Mononuclear cell (primary cell): ENCODE data around the gene MINDY3. TPM values are rescaled to one million over a fixed set of nuclear protein-coding genes. Genes with fewer than 3 reads are reported as not detected.
"Not testable (repeated sequence)": the region's sequence is repeated elsewhere in the genome, so short reads cannot be mapped to it uniquely, and the experiment has no call there.

Source experiments
- H3K27me3 ChIP-seq: 2 replicates; pipeline ENCODE4 v1.6.0; 2011; ENCODE audit warnings: low read length, control low read depth; ENCODE audit not compliant: insufficient read depth
- H3K4me1 ChIP-seq: 2 replicates; pipeline ENCODE4 v1.5.1; 2011; ENCODE audit warnings: mild to moderate bottlenecking, low read length, control low read depth; ENCODE audit not compliant: insufficient read depth
- H3K4me3 ChIP-seq: 2 replicates; pipeline ENCODE4 v1.5.1; 2011; ENCODE audit warnings: mild to moderate bottlenecking, low read length, moderate library complexity
- H3K9me3 ChIP-seq: 2 replicates; pipeline ENCODE4 v1.5.1; 2011; ENCODE audit warnings: low read depth, mild to moderate bottlenecking, control low read depth, low read length
- total RNA-seq: library from RNA; depleted of rRNA; stranded (reverse); fragments of >200 nt; gene quantifications from one replicate; pipeline ENCODE4 v1.2.3, GENCODE V29; 2012

The MINDY3 gene
- total RNA-seq, 1 donor, result 61.1 TPM

DNA sequence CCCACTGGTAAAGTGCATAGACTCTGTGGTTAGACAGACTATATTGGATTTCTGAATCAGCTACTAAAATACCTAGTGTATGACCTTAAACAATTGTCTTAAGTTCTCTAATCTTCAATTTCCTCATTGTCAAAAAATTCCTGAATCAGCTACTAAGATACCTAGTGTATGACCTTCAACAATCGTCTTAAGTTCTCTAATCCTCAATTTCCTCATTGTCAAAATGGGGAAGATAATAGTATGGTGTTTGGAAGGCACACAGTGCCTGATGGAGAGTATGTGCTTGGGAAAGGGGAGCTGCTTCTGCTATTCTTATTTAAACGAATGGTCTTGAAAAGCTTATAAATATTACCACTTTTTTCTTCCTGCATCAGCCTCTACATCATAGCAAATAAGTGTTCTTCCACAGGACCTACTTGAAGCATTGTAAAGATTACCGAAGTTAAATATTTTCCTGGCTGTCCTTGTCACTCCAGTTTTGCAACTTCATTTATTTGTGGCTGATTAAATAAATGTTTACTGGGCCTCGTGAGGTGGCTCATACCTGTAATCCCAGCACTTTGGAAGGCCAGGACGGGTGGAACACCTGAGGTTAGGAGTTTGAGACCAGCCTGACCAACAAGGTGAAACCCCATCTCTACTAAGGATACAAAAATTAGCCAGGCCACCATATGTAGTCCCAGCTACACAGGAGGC is 76.2 kb downstream of the MINDY3 start:
- no peaks in the 10 kb centered on the region for H3K27me3 ChIP-seq
- H3K9me3 ChIP-seq, result no peaks in the 10 kb centered on the region
- H3K4me3 ChIP-seq, result no peak overlapping the region
- H3K4me1 ChIP-seq, result no peaks in the 10 kb centered on the region

DNA sequence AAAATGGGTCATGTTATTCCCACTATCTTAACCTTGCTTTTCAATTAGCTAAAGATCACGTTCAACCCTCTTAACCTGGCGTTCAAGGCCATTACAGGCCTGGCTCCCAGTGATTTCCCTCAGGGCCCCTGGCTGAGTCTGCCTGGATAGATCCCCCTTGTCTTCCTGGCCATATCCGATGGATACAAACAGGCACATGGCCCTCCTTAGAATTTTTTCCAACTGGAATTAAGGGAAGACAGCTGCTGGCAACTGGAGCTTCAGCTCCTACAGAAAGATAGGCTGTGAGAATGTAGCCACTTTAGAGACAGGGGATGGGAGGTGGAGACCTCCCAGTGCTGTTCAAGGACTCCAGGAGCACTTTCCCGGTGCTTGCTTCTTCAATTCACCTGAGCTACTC is 77.5 kb downstream of the MINDY3 start:
- Histone ChIP-seq H3K4me1 (no peaks in the 10 kb centered on the region), H3K9me3 (peaks cover 3% of the 10 kb centered on the region), H3K27me3 (no peaks in the 10 kb centered on the region), H3K4me3 (no peak overlapping the region)

DNA sequence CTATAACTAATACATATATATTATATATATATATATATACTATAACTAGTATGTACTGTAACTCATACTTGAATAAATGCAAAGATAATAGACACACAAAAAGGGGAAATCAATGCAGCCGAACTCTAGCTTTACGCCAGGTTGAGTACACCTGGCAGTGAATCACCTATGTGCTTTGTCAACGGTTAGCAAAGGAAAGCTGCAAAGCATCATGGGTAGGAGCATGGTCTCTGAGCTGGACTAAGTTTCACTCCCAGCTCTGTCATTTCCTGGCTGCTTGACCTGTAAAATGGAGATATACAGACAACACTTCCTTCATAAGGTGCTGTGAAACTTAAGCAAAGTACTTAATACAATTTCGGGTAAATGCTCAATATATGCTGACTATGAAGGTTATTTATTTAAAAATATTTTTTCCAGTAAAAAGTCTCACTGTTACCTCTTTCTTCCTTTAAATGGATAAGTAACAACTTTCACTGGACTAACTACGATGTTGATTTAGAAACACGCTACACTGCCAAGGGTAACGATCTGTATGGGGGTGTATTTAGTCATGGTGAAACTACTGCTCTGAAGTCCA is 78.8 kb downstream of the MINDY3 start:
- Histone ChIP-seq H3K9me3 (peaks cover 10% of the 10 kb centered on the region), H3K27me3 (no peaks in the 10 kb centered on the region), H3K4me3 (no peak overlapping the region)

DNA sequence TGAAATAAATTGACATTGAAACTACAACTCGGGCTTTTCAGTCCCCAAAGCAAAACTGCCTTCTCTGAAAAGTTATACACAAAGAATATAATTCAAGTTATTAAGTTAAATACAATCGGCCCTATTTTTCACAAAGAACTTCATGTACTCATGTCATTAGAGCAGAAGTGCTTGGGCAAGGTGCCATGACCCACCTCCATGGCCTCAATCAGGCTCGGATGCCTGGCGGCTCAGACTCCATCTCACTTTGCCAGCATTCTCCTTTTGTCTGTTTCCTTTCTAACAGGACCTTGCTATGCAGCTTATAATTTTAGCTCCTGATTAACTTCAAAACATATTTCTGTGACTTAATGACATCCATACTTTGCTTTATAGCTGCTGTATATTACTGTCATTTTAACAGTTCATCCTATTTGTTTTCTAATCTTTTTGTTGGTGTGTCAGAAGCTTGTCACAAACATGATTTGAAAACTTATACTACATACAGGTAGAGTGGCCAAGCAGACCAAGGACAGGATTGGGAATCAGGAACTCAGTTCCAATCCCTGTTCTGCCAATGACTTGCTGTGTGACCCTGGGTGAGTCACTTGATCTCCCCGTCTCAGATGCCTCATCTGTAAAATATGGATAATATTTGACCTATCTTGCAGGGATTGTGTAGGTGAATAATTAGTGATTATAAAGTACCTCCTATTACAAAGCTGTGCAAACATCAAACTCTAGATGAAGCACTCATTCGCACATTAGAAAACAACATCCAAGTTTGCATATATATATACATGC is 79.8 kb downstream of the MINDY3 start:
- H3K4me1 ChIP-seq, result no peaks in the 10 kb centered on the region
- no peaks in the 10 kb centered on the region for H3K27me3 ChIP-seq
- peaks cover 10% of the 10 kb centered on the region for H3K9me3 ChIP-seq

More for the DNA sequence above, 78.8 kb downstream of the MINDY3 start:
- no peaks in the 10 kb centered on the region for H3K4me1 ChIP-seq

DNA sequence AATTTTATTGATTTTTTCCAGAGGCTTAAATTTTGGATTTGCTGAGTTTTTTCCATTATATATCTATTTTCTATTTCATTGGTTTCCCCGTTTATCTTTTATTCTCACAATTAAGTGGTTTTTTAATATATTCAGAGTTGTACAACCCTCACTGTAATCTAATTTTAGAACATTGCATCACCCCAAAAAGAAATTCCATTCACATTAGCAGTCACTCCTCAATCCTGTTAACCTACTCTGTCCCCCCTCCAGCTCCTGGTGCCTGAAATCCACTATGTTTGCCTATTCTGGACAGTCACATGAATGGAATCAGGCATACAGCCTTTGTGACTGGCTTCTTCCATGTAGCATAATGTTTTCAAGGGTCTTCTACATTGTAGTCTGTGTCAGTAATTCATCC is 84.8 kb downstream of the MINDY3 start:
- Histone ChIP-seq H3K4me1 (no peaks in the 10 kb centered on the region), H3K4me3 (no peak overlapping the region), H3K27me3 (no peaks in the 10 kb centered on the region), H3K9me3 (peaks cover 10% of the 10 kb centered on the region)

More for the DNA sequence above, 79.8 kb downstream of the MINDY3 start:
- H3K4me3 ChIP-seq, result no peak overlapping the region

DNA sequence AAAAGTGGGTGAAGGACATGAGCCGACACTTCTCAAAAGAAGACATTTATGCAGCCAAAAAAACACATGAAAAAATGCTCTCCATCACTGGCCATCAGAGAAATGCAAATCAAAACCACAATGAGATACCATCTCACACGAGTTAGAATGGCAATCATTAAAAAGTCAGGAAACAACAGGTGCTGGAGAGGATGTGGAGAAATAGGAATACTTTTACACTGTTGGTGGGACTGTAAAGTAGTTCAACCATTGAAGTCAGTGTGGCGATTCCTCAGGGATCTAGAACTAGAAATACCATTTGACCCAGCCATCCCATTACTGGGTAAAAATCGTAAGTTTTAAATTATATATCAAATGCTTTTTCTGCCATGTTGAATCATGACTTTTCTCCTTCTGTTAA is 85.8 kb downstream of the MINDY3 start:
- not testable (repeated sequence) for H3K27me3 ChIP-seq, H3K4me3 ChIP-seq, H3K4me1 ChIP-seq, H3K9me3 ChIP-seq

DNA sequence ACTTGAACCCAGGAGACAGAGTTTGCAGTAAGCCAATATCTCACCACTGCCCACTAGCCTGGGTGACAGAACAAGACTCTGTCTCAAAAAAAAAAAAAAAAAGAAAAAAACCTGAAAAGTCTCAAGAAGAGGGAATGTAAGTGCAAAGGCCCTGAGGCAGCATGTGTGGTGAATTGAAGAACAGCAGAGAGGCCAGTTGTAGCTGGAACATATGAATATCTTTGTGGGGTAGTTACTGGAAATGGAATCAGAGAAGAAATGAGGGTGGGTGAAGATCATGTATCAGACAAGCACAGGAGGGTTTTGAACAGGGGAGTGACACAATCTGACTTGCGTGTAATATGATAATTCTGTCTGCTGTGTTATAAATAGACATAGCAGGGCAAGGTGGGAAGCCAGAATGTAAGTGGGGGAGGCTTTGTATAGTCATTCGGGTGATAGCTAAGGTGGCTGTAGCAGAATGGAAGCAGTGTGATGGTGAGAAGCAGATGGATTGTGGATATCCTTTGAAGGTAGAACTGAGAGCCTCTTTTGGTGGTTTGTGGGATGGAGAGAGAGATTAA is 95.3 kb downstream of the MINDY3 start:
- Histone ChIP-seq H3K4me3 (no peak overlapping the region), H3K27me3 (no peaks in the 10 kb centered on the region), H3K9me3 (no peaks in the 10 kb centered on the region), H3K4me1 (no peaks in the 10 kb centered on the region)

DNA sequence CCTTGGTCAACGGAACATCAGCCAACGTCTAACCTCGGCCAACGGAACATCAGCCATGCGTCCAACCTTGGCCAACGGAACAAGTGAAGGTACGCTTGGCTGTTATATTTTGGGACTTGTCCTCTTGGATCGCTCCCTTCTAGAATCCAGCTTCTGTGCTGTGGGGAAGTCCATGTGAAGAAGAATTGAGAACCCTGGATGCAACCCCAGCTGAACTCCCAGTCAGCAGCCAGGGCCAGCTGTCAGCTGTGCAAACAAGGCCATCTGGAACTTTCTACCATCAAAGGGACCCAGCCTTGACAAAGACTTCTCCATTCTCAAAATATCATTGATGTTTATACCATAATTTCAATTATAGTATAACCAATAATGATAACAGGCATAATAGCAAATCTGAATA is 97.3 kb downstream of the MINDY3 start:
- Histone ChIP-seq H3K4me1 (no peaks in the 10 kb centered on the region), H3K9me3 (no peaks in the 10 kb centered on the region), H3K4me3 (no peak overlapping the region), H3K27me3 (no peaks in the 10 kb centered on the region)

DNA sequence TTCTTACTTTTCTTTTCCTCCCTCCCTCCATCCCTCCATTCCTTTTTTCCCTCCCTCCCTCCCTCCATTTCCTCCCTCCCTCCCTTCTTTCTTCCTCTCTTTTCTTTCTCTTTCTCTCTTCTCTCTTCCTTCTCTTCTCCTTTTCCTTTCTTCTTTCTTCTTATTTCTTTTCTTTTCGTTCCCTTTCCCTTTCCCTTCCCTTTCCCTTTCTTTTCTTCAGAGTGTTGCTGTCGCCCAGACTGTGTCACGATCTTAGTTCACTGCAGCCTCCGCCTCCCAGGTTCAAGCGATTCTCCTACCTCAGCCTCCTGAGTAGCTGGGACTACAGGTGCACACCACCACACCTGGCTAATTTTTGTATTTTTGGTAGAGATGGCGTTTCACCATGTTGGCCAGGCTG is 98.1 kb downstream of the MINDY3 start:
- not testable (repeated sequence) for H3K27me3 ChIP-seq, H3K4me1 ChIP-seq, H3K4me3 ChIP-seq, H3K9me3 ChIP-seq

DNA sequence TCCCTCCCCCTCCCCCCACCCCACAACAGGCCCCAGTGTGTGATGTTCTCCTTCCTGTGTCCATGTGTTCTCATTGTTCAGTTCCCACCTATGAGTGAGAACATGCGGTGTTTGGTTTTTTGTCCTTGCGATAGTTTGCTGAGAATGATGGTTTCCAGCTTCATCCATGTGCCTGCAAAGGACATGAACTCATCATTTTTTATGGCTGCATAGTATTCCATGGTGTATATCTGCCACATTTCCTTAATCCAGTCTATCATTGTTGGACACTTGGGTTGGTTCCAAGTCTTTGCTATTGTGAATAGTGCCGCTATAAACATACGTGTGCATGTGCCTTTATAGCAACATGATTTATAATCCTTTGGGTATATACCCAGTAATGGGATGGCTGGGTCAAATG is 99.1 kb downstream of the MINDY3 start:
- not testable (repeated sequence) for H3K4me3 ChIP-seq, H3K9me3 ChIP-seq, H3K4me1 ChIP-seq, H3K27me3 ChIP-seq

DNA sequence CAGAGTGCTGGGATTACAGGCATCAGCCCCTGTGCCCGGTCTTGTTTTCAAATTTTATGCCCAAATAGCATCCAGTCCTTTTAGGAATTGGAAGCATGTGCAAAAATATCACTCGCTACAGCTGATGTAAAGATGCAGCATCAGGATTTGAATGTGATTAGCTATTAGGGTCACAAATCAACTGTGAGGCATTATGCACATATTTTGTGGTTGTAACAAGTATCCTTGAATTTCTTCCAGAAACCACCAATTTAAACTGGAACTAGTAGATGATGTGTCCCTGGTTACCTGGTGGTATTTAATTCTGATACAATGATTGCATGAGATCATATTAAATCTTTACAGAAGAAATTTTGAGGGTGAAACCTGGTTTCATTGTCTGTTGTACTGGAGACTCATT is 99.6 kb downstream of the MINDY3 start:
- Histone ChIP-seq H3K4me3 (no peak overlapping the region), H3K27me3 (no peaks in the 10 kb centered on the region), H3K9me3 (no peaks in the 10 kb centered on the region), H3K4me1 (no peaks in the 10 kb centered on the region)

DNA sequence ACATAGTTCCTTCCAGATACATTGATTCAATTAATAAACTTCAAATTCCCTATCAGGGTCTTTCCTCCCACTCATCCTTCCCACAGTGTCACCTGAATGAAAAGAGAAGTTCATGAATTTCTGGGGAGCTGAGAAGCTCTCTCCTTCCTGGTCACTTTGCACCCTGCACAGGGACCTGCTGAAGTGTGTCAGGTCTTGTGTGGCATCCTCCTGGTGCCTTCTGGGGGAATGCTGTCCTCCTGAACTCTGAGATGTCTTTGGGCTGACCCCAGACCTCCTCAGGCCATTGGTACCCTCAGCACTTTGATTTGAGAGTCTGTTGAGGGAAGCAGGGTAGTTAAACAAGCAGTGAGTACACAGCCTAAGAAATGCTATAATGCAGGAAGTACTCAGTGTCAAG is 101.0 kb downstream of the MINDY3 start:
- H3K9me3 ChIP-seq, result no peaks in the 10 kb centered on the region
- H3K27me3 ChIP-seq, result no peaks in the 10 kb centered on the region
- no peaks in the 10 kb centered on the region for H3K4me1 ChIP-seq
- no peak overlapping the region for H3K4me3 ChIP-seq

DNA sequence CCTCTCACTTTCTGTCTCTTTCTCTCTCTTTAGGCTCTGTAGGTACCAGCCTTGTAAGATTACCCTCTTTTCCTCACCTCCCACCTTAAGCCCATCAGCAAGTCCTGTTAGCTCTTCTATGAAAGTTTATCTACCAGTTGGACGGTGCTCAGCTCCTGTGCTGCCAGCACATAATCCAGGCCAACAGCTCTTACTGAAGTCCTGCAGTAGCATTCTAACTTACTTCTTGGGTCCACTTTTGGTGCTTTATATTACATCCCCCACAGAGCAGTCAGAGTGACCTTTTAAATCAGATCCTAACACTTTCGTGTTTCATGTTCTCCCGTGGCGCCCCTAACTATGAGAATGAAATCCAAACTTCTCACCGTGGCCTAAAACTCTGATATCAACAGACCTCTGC is 101.7 kb downstream of the MINDY3 start:
- H3K4me1 ChIP-seq, result no peaks in the 10 kb centered on the region
- no peaks in the 10 kb centered on the region for H3K27me3 ChIP-seq
- no peak overlapping the region for H3K4me3 ChIP-seq
- H3K9me3 ChIP-seq, result no peaks in the 10 kb centered on the region

DNA sequence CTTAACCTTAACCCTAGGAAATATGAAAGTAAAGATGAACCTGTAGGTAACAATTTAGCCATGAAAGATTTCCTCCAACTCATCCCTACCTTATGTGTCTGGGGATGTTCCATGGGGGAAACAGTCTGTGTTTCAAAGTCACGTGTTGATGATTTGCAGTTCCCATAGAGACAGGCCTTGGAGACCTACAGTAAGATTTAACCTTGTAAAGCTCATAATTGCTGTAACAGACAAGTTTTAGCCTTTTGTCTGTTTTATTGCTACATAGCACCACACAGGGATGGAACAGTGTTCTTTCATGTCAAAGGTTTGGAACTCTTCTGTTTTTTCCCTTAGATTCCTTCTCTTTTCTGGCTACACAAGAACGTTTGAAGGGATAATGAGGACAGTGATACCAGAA is 105.4 kb downstream of the MINDY3 start:
- H3K27me3 ChIP-seq, result no peaks in the 10 kb centered on the region
- no peaks in the 10 kb centered on the region for H3K9me3 ChIP-seq
- H3K4me1 ChIP-seq, result no peaks in the 10 kb centered on the region
- H3K4me3 ChIP-seq, result no peak overlapping the region

DNA sequence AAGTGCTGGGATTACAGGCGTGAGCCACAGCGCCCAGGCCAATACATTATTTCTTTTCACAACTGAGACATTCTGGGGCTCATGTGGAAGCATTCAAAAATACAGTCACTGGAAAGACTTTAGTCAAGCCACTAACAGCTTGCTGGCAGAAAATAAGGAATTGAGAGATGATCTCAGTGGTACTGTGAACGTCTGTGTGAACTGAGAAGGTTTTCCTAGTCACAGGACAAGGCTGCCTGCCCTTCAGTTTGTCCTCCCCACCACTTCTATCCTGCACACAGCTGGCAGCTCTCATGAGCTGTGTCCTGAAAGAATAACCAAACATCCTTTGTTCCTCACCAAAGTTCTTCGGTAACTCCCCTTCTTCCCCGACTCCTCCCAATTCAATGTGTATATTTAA is 109.3 kb downstream of the MINDY3 start:
- Histone ChIP-seq H3K4me1 (no peaks in the 10 kb centered on the region), H3K27me3 (no peaks in the 10 kb centered on the region), H3K9me3 (no peaks in the 10 kb centered on the region), H3K4me3 (no peak overlapping the region)
